HS-5 (cell line): ENCODE measurements around the gene ZFYVE28.

Source experiments
- DNase-seq: peaks from one replicate; pipeline ENCODE4 v3.0.0-alpha.2; 2012; ENCODE audit warnings: low read depth

Gene ZFYVE28

GRCh38 chr4:2428496-2429213, 10.2 kb upstream of the ZFYVE28 start:
- no peak for DNase-seq

- DNase-seq, result no peak
Observed at GRCh38 chr4:2427383-2428334, 9.2 kb upstream of the ZFYVE28 start.

GRCh38 chr4:2426711-2427275, 8.3 kb upstream of the ZFYVE28 start:
- no peak for DNase-seq

GRCh38 chr4:2426069-2426397, 7.6 kb upstream of the ZFYVE28 start:
- no peak for DNase-seq

- DNase-seq, result no peak
Observed at GRCh38 chr4:2425386-2426068, 7.1 kb upstream of the ZFYVE28 start.

GRCh38 chr4:2424581-2424980, 6.1 kb upstream of the ZFYVE28 start:
- DNase-seq, result no peak

GRCh38 chr4:2423695-2424094, 5.2 kb upstream of the ZFYVE28 start:
- DNase-seq, result no peak

- no peak for DNase-seq
Observed at GRCh38 chr4:2423066-2423465, 4.6 kb upstream of the ZFYVE28 start.

- no peak for DNase-seq
Observed at GRCh38 chr4:2421928-2422327, 3.5 kb upstream of the ZFYVE28 start.

- no peak for DNase-seq
Observed at GRCh38 chr4:2419814-2420213, 1.4 kb upstream of the ZFYVE28 start.

- peak; percentile 73 for DNase-seq
Observed at GRCh38 chr4:2418650-2419571, 466 bp upstream of the ZFYVE28 start, which contains the start of gene CFAP99. Gene CFAP99, plus strand, starts transcription at chr4:2418955.

GRCh38 chr4:2417226-2417764, 1.1 kb downstream of the ZFYVE28 start:
- DNase-seq, result no peak

- no peak for DNase-seq
Observed at GRCh38 chr4:2416564-2417225, 1.8 kb downstream of the ZFYVE28 start.

GRCh38 chr4:2415881-2416563, 2.4 kb downstream of the ZFYVE28 start:
- no peak for DNase-seq

- DNase-seq, result no peak
Observed at GRCh38 chr4:2415213-2415612, 3.2 kb downstream of the ZFYVE28 start.

- DNase-seq, result no peak
Observed at GRCh38 chr4:2413821-2414610, 4.4 kb downstream of the ZFYVE28 start.

- peak; percentile 96 for DNase-seq
Observed at GRCh38 chr4:2412885-2413716, 5.3 kb downstream of the ZFYVE28 start.

GRCh38 chr4:2412534-2412884, 5.9 kb downstream of the ZFYVE28 start:
- no peak for DNase-seq
